Measurements from ENCODE around the gene CNTN4. TPM values are rescaled to one million over a fixed set of nuclear protein-coding genes. Genes with fewer than 3 reads are reported as not detected.

CNTN4 gene
- total RNA-seq, 1 experiment from 2014 or later: 1.6 TPM

DNA sequence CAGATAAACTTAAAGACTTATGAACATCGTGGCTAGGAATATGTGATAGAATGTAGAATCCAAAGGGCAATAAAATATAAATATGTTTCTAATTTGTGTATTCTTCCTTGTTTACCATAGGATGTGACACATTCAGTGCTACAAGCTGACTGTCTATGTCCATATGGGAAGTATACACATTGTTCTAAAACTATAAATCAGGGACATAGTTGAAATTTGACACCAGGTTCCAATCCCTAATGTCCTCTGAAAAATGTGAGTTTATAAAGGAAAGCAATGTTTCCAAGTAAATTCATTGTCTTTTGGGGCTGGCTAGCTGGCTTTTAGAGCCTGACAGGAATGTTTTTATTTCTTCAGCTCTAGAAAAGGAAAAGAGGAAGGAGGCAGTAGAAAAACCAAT is 273.6 kb downstream of the CNTN4 start:
- no peak overlapping the region for H3K4ac ChIP-seq (ENCODE audit: low read depth, low read length)
- H2BK15ac ChIP-seq (ENCODE audit: low read depth, low read length): no peak overlapping the region
- H3K79me1 ChIP-seq (ENCODE audit: insufficient read depth, low read depth, low read length, poor library complexity, severe bottlenecking): no peaks in the 10 kb centered on the region
- H2BK5ac ChIP-seq (ENCODE audit: insufficient read length, low read length): no peak overlapping the region
- no CpG with 5 or more reads among the region's 1 CpG for WGBS (ENCODE audit: extremely low coverage, insufficient read length, low lambda C conversion rate)
- H3T11ph ChIP-seq (ENCODE audit: low read length): no peak overlapping the region
- no peak overlapping the region for H2BK120ac ChIP-seq (ENCODE audit: low read depth, low read length, poor library complexity, severe bottlenecking)
- H3K9ac ChIP-seq (ENCODE audit: extremely low read depth, insufficient read length, low read length): no peak overlapping the region
- no peak overlapping the region for H3K4me2 ChIP-seq (ENCODE audit: insufficient read depth, insufficient read length, low read length)
- H3K9me3 ChIP-seq (ENCODE audit: control insufficient read depth, low read depth, low read length): no peaks in the 10 kb centered on the region
- Mint-ChIP-seq H3K27ac (no peak overlapping the region), H3K27me3 (ENCODE audit: low read depth) (no peaks in the 10 kb centered on the region), H3K4me3 (no peak overlapping the region), H3K9me3 (no peaks in the 10 kb centered on the region), H3K36me3 (ENCODE audit: insufficient read depth in 1 of 3, low read depth in 3 of 3) (no peaks in the 10 kb centered on the region), H3K4me1 (peaks cover 17 to 18% of the 10 kb centered on the region in 2 experiments)
- H2AK5ac ChIP-seq (ENCODE audit: insufficient read length, low read length): no peak overlapping the region
- no peaks in the 10 kb centered on the region for H3K23me2 ChIP-seq (ENCODE audit: insufficient read length, low read depth, low read length, poor library complexity, severe bottlenecking)
- no peak overlapping the region for H2BK20ac ChIP-seq (ENCODE audit: low read depth, low read length, poor library complexity, severe bottlenecking)
- no peaks in the 10 kb centered on the region for H4K20me1 ChIP-seq (ENCODE audit: control insufficient read depth, insufficient read depth, insufficient read length)
- no peak overlapping the region for H4K8ac ChIP-seq (replicated peaks; ENCODE audit: insufficient read length, low read depth, low read length)
- H4K5ac ChIP-seq (ENCODE audit: insufficient read length, low read depth, low read length): no peak overlapping the region
- H4K91ac ChIP-seq (ENCODE audit: insufficient read length, low read depth, low read length): no peak overlapping the region
- H3K23ac ChIP-seq (ENCODE audit: insufficient read length, low read depth, low read length): no peak overlapping the region
- no peak for TF ChIP-seq CTCF (conservative IDR thresholded peaks at IDR 0.05)
- H3K56ac ChIP-seq (ENCODE audit: insufficient read length, low read depth, low read length): no peak overlapping the region
- H3K4me1 ChIP-seq (ENCODE audit: insufficient read depth, low read length): no peaks in the 10 kb centered on the region
- H2AFZ ChIP-seq (ENCODE audit: low read length): no peak overlapping the region
- no peaks in the 10 kb centered on the region for H3K79me2 ChIP-seq (ENCODE audit: insufficient read depth, low read length)
- no peak overlapping the region for H3K18ac ChIP-seq (ENCODE audit: insufficient read length, low read depth, low read length)
- DNase-seq: no peak
- H3K27me3 ChIP-seq (ENCODE audit: insufficient read depth, low read length): no peaks in the 10 kb centered on the region
- no peak overlapping the region for H3K14ac ChIP-seq (ENCODE audit: insufficient read depth, low read length)
- H3K27ac ChIP-seq (ENCODE audit: insufficient read length, low read depth, low read length): no peak overlapping the region
- H2BK12ac ChIP-seq (ENCODE audit: insufficient read length, low read depth, low read length): no peak overlapping the region

Data from H9 (cell line).